ENCODE results near the gene MS4A14. TPM values are rescaled to one million over a fixed set of nuclear protein-coding genes. Genes with fewer than 3 reads are reported as not detected.

The MS4A14 gene
- total RNA-seq, 1 experiment from 2014 or later = not detected

- Histone ChIP-seq H3K27ac (ENCODE audit: low read depth, low read length) (no peak overlapping the region), H3K36me3 (ENCODE audit: control insufficient read depth in 1 of 2, insufficient read depth in 2 of 2, low read length in 2 of 2) (no peaks in the 10 kb centered on the region), H3K9ac (ENCODE audit: low read length) (no peak overlapping the region), H3K4me2 (ENCODE audit: low read length) (no peak overlapping the region), H3K4me3 (replicated peaks in 1 of 2; ENCODE audit: low read depth in 1 of 2, low read length in 2 of 2) (no peak overlapping the region), H3K9me3 (ENCODE audit: control insufficient read depth in 1 of 2, insufficient read depth in 1 of 2, low read depth in 1 of 2, low read length in 2 of 2) (no peaks in the 10 kb centered on the region), H2AFZ (ENCODE audit: low read depth, low read length, poor library complexity, severe bottlenecking) (no peak overlapping the region), H3K79me2 (ENCODE audit: insufficient read depth, low read length) (no peaks in the 10 kb centered on the region), H3K27me3 (ENCODE audit: insufficient read depth, low read length) (no peaks in the 10 kb centered on the region), H3K9me2 (ENCODE audit: insufficient read depth) (no peaks in the 10 kb centered on the region), H3K4me1 (ENCODE audit: control insufficient read depth in 1 of 2, insufficient read depth in 2 of 2, low read length in 2 of 2) (peaks cover 3 to 5% of the 10 kb centered on the region in 2 experiments; a peak in 3 of 4 replicates), H4K20me1 (ENCODE audit: insufficient read depth) (no peaks in the 10 kb centered on the region)
- intact Hi-C loops (cut with micrococcal nuclease) = no loop called here
- CTCF ChIA-PET = no interaction called here
- POLR2A ChIA-PET = no interaction called here
- DNase-seq (ENCODE audit: low read depth, low spot score) (no peak), ATAC-seq (no peak)
- RAD21 ChIA-PET (ENCODE audit: low non-redundant PET in 1 of 2, low total read pairs in 2 of 2, uncharacterized antibody in 2 of 2, unreplicated experiment in 2 of 2) = no interaction called here
- BruUV-seq (replicated peaks) = no TSS peak
- TF ChIP-seq SRF (IDR thresholded peaks at IDR 0.05; ENCODE audit: low read depth) = no peak
- no peak for TF ChIP-seq FOSL1 (IDR thresholded peaks at IDR 0.05; ENCODE audit: low read depth)
- no peak for TF ChIP-seq TCF7L2 (IDR thresholded peaks at IDR 0.05; ENCODE audit: borderline replicate concordance, extremely low read depth, insufficient read depth, insufficient read length)
- TF ChIP-seq ZNF274 (IDR thresholded peaks at IDR 0.05; ENCODE audit: low read depth, low read length) = no peak
- TF ChIP-seq, protein P1, sequence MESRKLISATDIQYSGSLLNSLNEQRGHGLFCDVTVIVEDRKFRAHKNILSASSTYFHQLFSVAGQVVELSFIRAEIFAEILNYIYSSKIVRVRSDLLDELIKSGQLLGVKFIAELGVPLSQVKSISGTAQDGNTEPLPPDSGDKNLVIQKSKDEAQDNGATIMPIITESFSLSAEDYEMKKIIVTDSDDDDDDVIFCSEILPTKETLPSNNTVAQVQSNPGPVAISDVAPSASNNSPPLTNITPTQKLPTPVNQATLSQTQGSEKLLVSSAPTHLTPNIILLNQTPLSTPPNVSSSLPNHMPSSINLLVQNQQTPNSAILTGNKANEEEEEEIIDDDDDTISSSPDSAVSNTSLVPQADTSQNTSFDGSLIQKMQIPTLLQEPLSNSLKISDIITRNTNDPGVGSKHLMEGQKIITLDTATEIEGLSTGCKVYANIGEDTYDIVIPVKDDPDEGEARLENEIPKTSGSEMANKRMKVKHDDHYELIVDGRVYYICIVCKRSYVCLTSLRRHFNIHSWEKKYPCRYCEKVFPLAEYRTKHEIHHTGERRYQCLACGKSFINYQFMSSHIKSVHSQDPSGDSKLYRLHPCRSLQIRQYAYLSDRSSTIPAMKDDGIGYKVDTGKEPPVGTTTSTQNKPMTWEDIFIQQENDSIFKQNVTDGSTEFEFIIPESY (IDR thresholded peaks at IDR 0.05; ENCODE audit: extremely low read depth, insufficient replicate concordance, low read length) = no peak
- TF ChIP-seq, protein P2, sequence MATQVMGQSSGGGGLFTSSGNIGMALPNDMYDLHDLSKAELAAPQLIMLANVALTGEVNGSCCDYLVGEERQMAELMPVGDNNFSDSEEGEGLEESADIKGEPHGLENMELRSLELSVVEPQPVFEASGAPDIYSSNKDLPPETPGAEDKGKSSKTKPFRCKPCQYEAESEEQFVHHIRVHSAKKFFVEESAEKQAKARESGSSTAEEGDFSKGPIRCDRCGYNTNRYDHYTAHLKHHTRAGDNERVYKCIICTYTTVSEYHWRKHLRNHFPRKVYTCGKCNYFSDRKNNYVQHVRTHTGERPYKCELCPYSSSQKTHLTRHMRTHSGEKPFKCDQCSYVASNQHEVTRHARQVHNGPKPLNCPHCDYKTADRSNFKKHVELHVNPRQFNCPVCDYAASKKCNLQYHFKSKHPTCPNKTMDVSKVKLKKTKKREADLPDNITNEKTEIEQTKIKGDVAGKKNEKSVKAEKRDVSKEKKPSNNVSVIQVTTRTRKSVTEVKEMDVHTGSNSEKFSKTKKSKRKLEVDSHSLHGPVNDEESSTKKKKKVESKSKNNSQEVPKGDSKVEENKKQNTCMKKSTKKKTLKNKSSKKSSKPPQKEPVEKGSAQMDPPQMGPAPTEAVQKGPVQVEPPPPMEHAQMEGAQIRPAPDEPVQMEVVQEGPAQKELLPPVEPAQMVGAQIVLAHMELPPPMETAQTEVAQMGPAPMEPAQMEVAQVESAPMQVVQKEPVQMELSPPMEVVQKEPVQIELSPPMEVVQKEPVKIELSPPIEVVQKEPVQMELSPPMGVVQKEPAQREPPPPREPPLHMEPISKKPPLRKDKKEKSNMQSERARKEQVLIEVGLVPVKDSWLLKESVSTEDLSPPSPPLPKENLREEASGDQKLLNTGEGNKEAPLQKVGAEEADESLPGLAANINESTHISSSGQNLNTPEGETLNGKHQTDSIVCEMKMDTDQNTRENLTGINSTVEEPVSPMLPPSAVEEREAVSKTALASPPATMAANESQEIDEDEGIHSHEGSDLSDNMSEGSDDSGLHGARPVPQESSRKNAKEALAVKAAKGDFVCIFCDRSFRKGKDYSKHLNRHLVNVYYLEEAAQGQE (IDR thresholded peaks at IDR 0.05; ENCODE audit: low read depth) = no peak
- no peak for TF ChIP-seq MAX (IDR thresholded peaks at IDR 0.05)
- TF ChIP-seq EZH2phosphoT487 (IDR thresholded peaks at IDR 0.05; ENCODE audit: borderline replicate concordance) = no peak
- TF ChIP-seq CEBPB (IDR thresholded peaks at IDR 0.05; ENCODE audit: low read depth) = no peak
- no peak for TF ChIP-seq SIN3A (IDR thresholded peaks at IDR 0.05; ENCODE audit: low read depth)
- TF ChIP-seq JUND (IDR thresholded peaks at IDR 0.05) = no peak
- TF ChIP-seq, protein P3, sequence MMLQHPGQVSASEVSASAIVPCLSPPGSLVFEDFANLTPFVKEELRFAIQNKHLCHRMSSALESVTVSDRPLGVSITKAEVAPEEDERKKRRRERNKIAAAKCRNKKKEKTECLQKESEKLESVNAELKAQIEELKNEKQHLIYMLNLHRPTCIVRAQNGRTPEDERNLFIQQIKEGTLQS (IDR thresholded peaks at IDR 0.05) = no peak
- no peak for TF ChIP-seq ELF1 (IDR thresholded peaks at IDR 0.05; ENCODE audit: borderline replicate concordance, low read depth)
- no peak for TF ChIP-seq YY1 (IDR thresholded peaks at IDR 0.05; ENCODE audit: extremely low read depth, insufficient replicate concordance, low read depth, low read length)
- no peak for TF ChIP-seq POLR2A (IDR thresholded peaks at IDR 0.05; ENCODE audit: borderline replicate concordance, extremely low read depth, insufficient read depth, insufficient read length)
- no peak for TF ChIP-seq CBX3 (IDR thresholded peaks at IDR 0.05; ENCODE audit: low read depth)
- TF ChIP-seq EZH2 (IDR thresholded peaks at IDR 0.05) = no peak
These were observed 37.1 kb downstream of the MS4A14 start for GRCh38 chr11:60433401-60433800.
